Measurements from ENCODE around the gene ATP8A2. TPM values are rescaled to one million over a fixed set of nuclear protein-coding genes. Genes with fewer than 3 reads are reported as not detected.

The ATP8A2 gene
- total and polyA plus RNA-seq, 10 of the 15 experiments (the other 5 are each of a cell fraction or from before 2014, with no cell fraction given), result 0.01 to 0.04 (median 0.04) TPM; not detected in 7

- no peak for TF ChIP-seq CTCF (IDR thresholded peaks at IDR 0.05 in 2 of 3, conservative IDR thresholded peaks at IDR 0.05 in 1 of 3; ENCODE audit: control insufficient read depth in 2 of 3, extremely low read depth in 1 of 3, insufficient read depth in 1 of 3, low read depth in 3 of 3, low read length in 3 of 3)
- no peak for TF ChIP-seq TCF12 (IDR thresholded peaks at IDR 0.05; ENCODE audit: low read depth, low read length)
- TF ChIP-seq E2F8 (IDR thresholded peaks at IDR 0.05; ENCODE audit: low read depth, partially characterized antibody), result no peak
- no peak for TF ChIP-seq ZNF24 (IDR thresholded peaks at IDR 0.05)
- TF ChIP-seq USF1 (IDR thresholded peaks at IDR 0.05; ENCODE audit: borderline replicate concordance, extremely low read length, insufficient read depth, low read depth, low read length), result no peak
- no peak for TF ChIP-seq ZBED1 (IDR thresholded peaks at IDR 0.05; ENCODE audit: borderline replicate concordance)
- no peak for TF ChIP-seq POU2F2 (IDR thresholded peaks at IDR 0.05; ENCODE audit: borderline replicate concordance, low read depth, low read length)
- no peak for TF ChIP-seq JUNB (IDR thresholded peaks at IDR 0.05)
These were observed 312.7 kb downstream of the ATP8A2 start (continued) for GRCh38 chr13:25684491-25684890.

Measured in GM12878 (cell line).